ENCODE measurements around the gene TINCR.

GRCh38 chr19:5522106-5522505 lies 45.6 kb downstream of the TINCR start:
- TF ChIP-seq TAF1 (IDR thresholded peaks at IDR 0.05; ENCODE audit: borderline replicate concordance, low read depth, low read length): no peak
- no peak for TF ChIP-seq POLR2AphosphoS5 (IDR thresholded peaks at IDR 0.05; ENCODE audit: low read depth, low read length)
- no peak for TF ChIP-seq POLR2A (IDR thresholded peaks at IDR 0.05; ENCODE audit: low read depth, low read length)

Data from GM12892 (cell line).